ENCODE results near the gene ZNF565. TPM values are rescaled to one million over a fixed set of nuclear protein-coding genes. Genes with fewer than 3 reads are reported as not detected.
"Not testable (repeated sequence)": the region's sequence is repeated elsewhere in the genome, so short reads cannot be mapped to it uniquely, and the experiment has no call there.

The ZNF565 gene
- polyA plus RNA-seq, 1 donor: 6.7 TPM

DNA sequence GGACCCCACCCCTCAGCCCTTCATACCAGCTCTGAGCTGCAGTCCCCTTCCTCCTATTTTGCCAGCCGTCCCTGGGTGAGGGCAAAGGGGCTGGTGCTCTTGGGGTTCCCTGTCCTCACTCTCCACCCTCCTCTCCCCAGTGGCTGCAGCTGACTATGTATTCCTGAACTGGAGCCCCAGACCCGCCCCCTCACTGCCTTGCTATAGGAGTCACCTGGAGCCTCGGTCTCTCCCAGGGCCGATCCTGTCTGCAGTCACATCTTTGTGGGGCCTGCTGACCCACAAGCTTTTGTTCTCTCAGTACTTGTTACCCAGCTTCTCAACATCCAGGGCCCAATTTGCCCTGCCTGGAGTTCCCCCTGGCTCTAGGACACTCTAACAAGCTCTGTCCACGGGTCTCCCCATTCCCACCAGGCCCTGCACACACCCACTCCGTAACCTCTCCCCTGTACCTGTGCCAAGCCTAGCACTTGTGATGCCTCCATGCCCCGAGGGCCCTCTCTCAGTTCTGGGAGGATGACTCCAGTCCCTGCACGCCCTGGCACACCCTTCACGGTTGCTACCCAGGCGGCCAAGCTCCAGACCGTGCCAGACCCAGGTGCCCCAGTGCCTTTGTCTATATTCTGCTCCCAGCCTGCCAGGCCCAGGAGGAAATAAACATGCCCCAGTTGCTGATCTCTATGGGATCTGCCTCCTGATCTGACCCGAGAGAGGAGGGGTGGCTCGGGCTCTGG is 64.6 kb downstream of the ZNF565 start:
- DNase-seq: no peak

GRCh38 chr19:36144624-36145023 is 69.8 kb downstream of the ZNF565 start:
- DNase-seq: no peak

DNA sequence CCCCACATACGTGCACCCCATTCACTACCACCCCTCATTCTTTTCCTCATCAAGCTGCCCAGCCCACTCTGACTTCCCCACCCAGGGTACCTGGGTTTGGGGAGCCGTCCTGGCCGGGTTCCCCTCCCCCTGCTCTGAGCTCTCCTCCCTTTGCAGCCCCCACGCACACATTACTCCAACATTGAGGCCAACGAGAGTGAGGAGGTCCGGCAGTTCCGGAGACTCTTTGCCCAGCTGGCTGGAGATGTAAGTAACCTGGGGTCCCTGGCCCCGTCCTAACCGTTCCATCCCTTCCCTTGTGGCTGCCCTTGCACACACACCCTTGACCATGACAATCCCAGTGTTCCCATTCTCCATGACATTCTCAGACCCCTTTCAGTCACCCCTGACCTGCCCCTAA is 72.0 kb downstream of the ZNF565 start:
- no peak for DNase-seq

DNA sequence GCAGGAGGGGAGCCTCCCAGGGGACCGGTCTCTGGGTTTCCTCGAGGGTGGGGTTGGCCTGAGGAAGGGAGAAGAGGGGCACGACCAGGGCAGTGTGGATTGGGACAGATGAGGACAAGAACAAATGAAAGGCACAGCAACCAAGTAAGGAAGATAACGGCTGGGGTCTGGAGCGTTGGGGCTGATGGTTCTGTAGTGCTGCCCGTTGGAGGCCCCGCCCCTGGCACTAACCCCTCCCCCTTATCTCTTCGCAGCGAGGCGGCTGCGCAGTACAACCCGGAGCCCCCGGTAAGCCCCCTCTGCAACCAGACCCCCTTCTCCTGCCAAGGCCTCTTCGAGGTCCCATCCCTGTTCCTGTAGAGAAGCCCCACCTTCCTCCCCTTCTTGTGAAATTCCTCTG is 72.4 kb downstream of the ZNF565 start:
- DNase-seq: no peak

GRCh38 chr19:36141039-36141927 is 73.2 kb downstream of the ZNF565 start:
- DNase-seq: peak; percentile 69

- peak; percentile 50 for DNase-seq
Observed at GRCh38 chr19:36140304-36141038, 74.0 kb downstream of the ZNF565 start.

DNA sequence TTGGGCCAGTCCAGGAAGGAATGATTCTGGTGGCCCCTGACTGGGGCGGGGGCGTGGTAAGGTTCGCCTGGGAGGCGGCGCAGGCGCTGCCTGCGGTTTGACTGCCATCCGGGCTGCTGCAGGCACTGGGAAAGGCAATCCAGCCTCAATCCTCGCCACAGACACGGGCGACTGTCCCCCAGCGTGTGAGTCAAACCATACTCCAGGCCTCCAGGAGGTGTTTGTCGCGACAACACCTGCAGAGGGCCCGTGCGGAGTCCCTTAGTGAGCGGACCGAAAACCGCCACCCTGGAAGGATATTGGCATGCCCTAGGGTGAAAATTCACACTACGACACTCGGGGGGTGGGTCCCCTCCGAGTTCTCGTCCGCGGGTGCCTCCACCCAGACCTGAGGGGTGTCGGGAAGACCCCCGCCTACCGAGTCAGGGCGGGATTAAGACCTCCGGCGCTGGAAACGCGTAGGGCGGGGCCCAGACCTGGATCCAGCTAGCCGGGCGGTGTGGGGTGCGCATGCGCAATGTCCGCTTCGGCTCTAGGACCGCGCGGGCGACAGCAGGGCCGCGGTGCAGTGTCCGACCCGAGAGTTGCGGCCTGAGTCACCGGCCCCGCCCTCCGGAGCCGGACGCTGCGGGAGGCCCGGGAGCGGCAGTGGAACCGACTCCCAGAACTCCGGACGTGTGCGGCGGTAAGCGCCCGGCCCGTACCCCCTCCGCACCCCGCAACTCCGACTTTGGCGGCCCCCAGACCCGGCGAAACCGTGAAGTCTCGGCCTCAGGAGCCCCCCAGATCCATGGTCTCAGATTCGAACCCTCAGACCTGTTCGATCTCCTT is 74.8 kb downstream of the ZNF565 start, which contains the start of gene CAPNS1:
Gene CAPNS1 (plus strand): TSS at position 594 of the 831 bp plus-strand sequence. CDS start 946 bp downstream, outside the sequence.
- DNase-seq: peak; percentile 99

DNA sequence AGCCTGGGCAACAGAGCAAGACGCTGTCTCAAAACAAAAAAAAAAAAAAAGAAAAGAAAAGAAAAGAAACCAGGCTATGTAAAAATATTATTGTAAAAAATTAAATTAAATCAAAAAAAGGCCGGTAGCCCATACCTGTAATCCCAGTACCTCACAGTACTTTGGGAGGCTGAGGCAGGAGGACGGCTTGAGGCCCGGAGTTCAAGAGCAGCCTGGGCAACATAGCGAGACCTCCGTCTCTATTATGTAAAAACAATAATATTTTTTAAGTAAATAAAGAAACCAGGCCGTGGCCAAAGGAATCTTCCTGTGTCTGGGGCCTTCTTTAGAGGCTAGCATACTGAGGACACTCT is 75.4 kb downstream of the ZNF565 start:
- DNase-seq: no peak

DNA sequence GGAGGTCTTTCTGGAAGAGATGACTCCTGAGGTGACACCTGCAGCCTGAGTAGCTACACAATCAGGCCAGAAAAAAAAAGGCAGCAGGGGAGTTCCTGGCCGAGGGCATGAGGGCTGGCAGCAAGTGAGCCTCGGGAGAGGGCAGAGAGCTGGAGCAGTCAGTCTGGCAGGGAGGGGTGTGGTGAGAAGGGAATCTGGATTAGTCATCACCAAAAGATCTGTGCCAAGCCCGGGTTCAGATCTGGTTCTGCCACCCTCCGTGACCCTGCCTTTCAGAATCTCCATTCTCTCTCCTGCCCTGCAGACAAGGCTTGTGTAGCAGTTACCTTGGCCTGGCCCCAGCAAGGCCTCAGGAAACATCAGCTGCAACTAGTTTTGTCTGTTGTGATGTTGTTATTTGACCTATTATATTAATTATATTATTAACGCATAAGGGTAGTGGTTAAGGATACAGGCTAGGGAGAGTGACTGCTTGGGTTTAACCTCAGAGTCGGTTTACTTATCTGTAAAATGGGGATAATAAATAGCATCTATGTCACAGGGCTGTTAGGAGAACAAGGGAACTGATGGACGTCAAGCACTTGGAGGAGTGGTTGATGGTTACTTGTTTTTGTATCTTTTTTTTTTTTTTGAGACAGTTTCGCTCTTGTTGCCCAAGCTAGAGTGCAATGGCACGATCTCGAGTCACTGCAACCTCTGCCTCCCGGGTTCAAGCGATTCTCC is 77.3 kb downstream of the ZNF565 start:
- no peak for DNase-seq

GRCh38 chr19:36134867-36135266 is 79.6 kb downstream of the ZNF565 start:
- DNase-seq: not testable (repeated sequence)

Other genes starting within 250 kb of the ZNF565 start
- 15.9 TPM for gene SDHAF1, start 219.5 kb downstream of the ZNF565 start, polyA plus RNA-seq (ENCODE audit: insufficient read length)
- gene SYNE4, start 205.9 kb downstream of the ZNF565 start, polyA plus RNA-seq (ENCODE audit: insufficient read length): 0.27 TPM
- 10.9 TPM for gene ALKBH6, start 200.5 kb downstream of the ZNF565 start, polyA plus RNA-seq (ENCODE audit: insufficient read length)
- gene CLIP3, start 181.8 kb downstream of the ZNF565 start, polyA plus RNA-seq (ENCODE audit: insufficient read length): 19.3 TPM
- gene THAP8, start 160.4 kb downstream of the ZNF565 start, polyA plus RNA-seq (ENCODE audit: insufficient read length): 11.2 TPM
- gene WDR62, start 159.8 kb downstream of the ZNF565 start, polyA plus RNA-seq (ENCODE audit: insufficient read length): 3.1 TPM
- not detected for gene OVOL3, start 103.5 kb downstream of the ZNF565 start, polyA plus RNA-seq (ENCODE audit: insufficient read length)
- 55.2 TPM for gene POLR2I, start 99.8 kb downstream of the ZNF565 start, polyA plus RNA-seq (ENCODE audit: insufficient read length)
- 93.2 TPM for gene TBCB, start 99.2 kb downstream of the ZNF565 start, polyA plus RNA-seq (ENCODE audit: insufficient read length)
- gene CAPNS1, start 74.6 kb downstream of the ZNF565 start, polyA plus RNA-seq (ENCODE audit: insufficient read length): 542 TPM
- 221 TPM for gene COX7A1, start 62.2 kb downstream of the ZNF565 start, polyA plus RNA-seq (ENCODE audit: insufficient read length)
- 58.6 TPM for gene ZNF146, start 441 bp upstream of the ZNF565 start, polyA plus RNA-seq (ENCODE audit: insufficient read length)
- 5.2 TPM for gene ZFP14, start 164.5 kb upstream of the ZNF565 start, polyA plus RNA-seq (ENCODE audit: insufficient read length)
- gene ZFP82, start 204.0 kb upstream of the ZNF565 start, polyA plus RNA-seq (ENCODE audit: insufficient read length): 7.5 TPM